Prostate gland (tissue), 2 donors: ENCODE data around the gene GDF7.

Source experiments
- CTCF ChIP-seq, 4 experiments: fragments of 200-600 bp in 2 of 4; fragments of 450-650 bp in 2 of 4; sonication (generic) in 2 of 4; IDR thresholded peaks; 1 replicate in 3 of 4; 2 replicates in 1 of 4; pipeline ENCODE4 v1.5.1; 2016 to 2019; ENCODE audit warnings: antibody characterized with exemption in 4 of 4, mild to moderate bottlenecking in 2 of 4, moderate library complexity in 2 of 4
- POLR2A ChIP-seq: fragments of 450-650 bp; IDR thresholded peaks from one replicate; pipeline ENCODE4 v1.6.1; 2016; ENCODE audit warnings: antibody characterized with exemption, mild to moderate bottlenecking

- TF ChIP-seq POLR2A (no peak), CTCF (IDR thresholded peaks at IDR 0.05) (no peak)
These were observed 1.5 kb downstream of the GDF7 start for GRCh38 chr2:20668451-20668850.
